SK-N-SH (cell line): ENCODE measurements around the gene VPS52. TPM values are rescaled to one million over a fixed set of nuclear protein-coding genes. Genes with fewer than 3 reads are reported as not detected.

Experiments used
- CTCF ChIA-PET: fragments of 300-600, 350-600 bp; formaldehyde crosslinking; extraction: SDS; loops from one replicate; lab custom pipeline; 2021; lab: Yijun Ruan, JAX
- POLR2A ChIA-PET: fragments of 350-600 bp; sonication (Branson Sonifier 250); formaldehyde crosslinking; extraction: SDS; loops from one replicate; lab custom pipeline; 2020; ENCODE audit warnings: antibody characterized with exemption, inconsistent platforms; lab: Yijun Ruan, JAX
- DNase-seq: peaks from one replicate; pipeline ENCODE4 v3.0.0; 2012
- H2AFZ ChIP-seq: fragments of 200-600 bp; sonication (generic); 2 replicates; pipeline ENCODE4 v1.8.1; 2016; ENCODE audit warnings: antibody characterized with exemption, mild to moderate bottlenecking, low read depth
- H3F3A ChIP-seq: fragments of 200-600 bp; sonication (generic); replicated peaks from 2 replicates; pipeline ENCODE3; 2016; ENCODE audit warnings: antibody characterized with exemption, mild to moderate bottlenecking; ENCODE audit not compliant: insufficient read depth
- H3K27ac ChIP-seq, 2 experiments: fragments of 200-500 bp in 1 of 2; fragments of 200-600 bp in 1 of 2; sonication (Bioruptor generic) in 1 of 2; sonication (generic), shearing (Covaris generic) in 1 of 2; 2 replicates each; pipeline versions ENCODE4 v1.5.1 to v1.6.1; 2014 to 2016; ENCODE audit warnings: low read depth in 2 of 2, inconsistent platforms in 1 of 2, low read length in 1 of 2, mild to moderate bottlenecking in 1 of 2, mixed read lengths in 1 of 2
- H3K27me3 ChIP-seq: fragments of 200-600 bp; sonication (generic), shearing (Covaris generic); 2 replicates; pipeline ENCODE4 v1.6.1; 2016; ENCODE audit warnings: mixed run types; ENCODE audit not compliant: insufficient read depth
- H3K36me3 ChIP-seq, 2 experiments: fragments of 200-500 bp in 1 of 2; fragments of 200-600 bp in 1 of 2; sonication (Bioruptor generic) in 1 of 2; sonication (generic) in 1 of 2; replicated peaks in 1 of 2; 2 replicates each; pipeline versions ENCODE3 to v1.5.1; 2014 to 2016; ENCODE audit warnings: low read length in 1 of 2, mild to moderate bottlenecking in 1 of 2; ENCODE audit not compliant: insufficient read depth in 2 of 2, control insufficient read depth in 1 of 2
- H3K4me1 ChIP-seq, 2 experiments: fragments of 200-500 bp in 1 of 2; fragments of 200-600 bp in 1 of 2; sonication (Bioruptor generic) in 1 of 2; sonication (generic), shearing (Covaris generic) in 1 of 2; 2 replicates each; pipeline versions ENCODE4 v1.5.1 to v1.6.1; 2014 to 2016; ENCODE audit warnings: low read depth in 1 of 2, low read length in 1 of 2, mixed run types in 1 of 2; ENCODE audit not compliant: insufficient read depth in 2 of 2, control insufficient read depth in 1 of 2
- H3K4me2 ChIP-seq: fragments of 200-600 bp; sonication (generic), shearing (Covaris generic); 2 replicates; pipeline ENCODE4 v1.6.1; 2017; ENCODE audit warnings: mixed run types
- H3K4me3 ChIP-seq, 2 experiments: fragments of 200-500 bp in 1 of 2; fragments of 200-600 bp in 1 of 2; sonication (Bioruptor generic) in 1 of 2; sonication (generic), shearing (Covaris generic) in 1 of 2; 2 replicates each; pipeline versions ENCODE4 v1.5.1 to v1.8.1; 2014 to 2016; ENCODE audit warnings: low read depth in 2 of 2, inconsistent platforms in 1 of 2, low read length in 1 of 2, mild to moderate bottlenecking in 1 of 2, mixed read lengths in 1 of 2, moderate library complexity in 1 of 2
- H3K79me2 ChIP-seq: fragments of 200-600 bp; sonication (generic); 2 replicates; pipeline ENCODE4 v1.8.1; 2017; ENCODE audit warnings: mild to moderate bottlenecking; ENCODE audit not compliant: insufficient read depth
- H3K9ac ChIP-seq: fragments of 200-600 bp; sonication (generic); 2 replicates; pipeline ENCODE4 v1.6.1; 2017; ENCODE audit warnings: mixed run types
- H3K9me2 ChIP-seq: fragments of 200-600 bp; sonication (generic); 2 replicates; pipeline ENCODE4 v1.6.1; 2017; ENCODE audit warnings: mixed run types
- H3K9me3 ChIP-seq: fragments of 200-600 bp; sonication (generic); 2 replicates; pipeline ENCODE4 v1.6.1; 2017; ENCODE audit warnings: mixed run types, mild to moderate bottlenecking, moderate library complexity
- H4K20me1 ChIP-seq: fragments of 200-600 bp; sonication (generic); 2 replicates; pipeline ENCODE4 v1.6.1; 2017; ENCODE audit warnings: mild to moderate bottlenecking, mixed run types; ENCODE audit not compliant: insufficient read depth
- CHD2 ChIP-seq: fragments of 150-350 bp; IDR thresholded peaks from 2 replicates; pipeline ENCODE4 v1.6.1; 2018; ENCODE audit warnings: low read length; ENCODE audit not compliant: partially characterized antibody
- EP300 ChIP-seq, 2 experiments: IDR thresholded peaks; 2 replicates each; pipeline versions ENCODE4 v1.4.0 to v1.6.1; 2012; ENCODE audit warnings: borderline replicate concordance in 1 of 2, low read depth in 1 of 2, low read length in 1 of 2
- EZH2phosphoT487 ChIP-seq: fragments of 200-600 bp; sonication (generic); IDR thresholded peaks from 2 replicates; pipeline ENCODE4 v1.6.1; 2017; ENCODE audit warnings: low read depth, mixed run types, mild to moderate bottlenecking, antibody characterized with exemption, moderate library complexity, borderline replicate concordance
- FOSL2 ChIP-seq: IDR thresholded peaks from 2 replicates; pipeline ENCODE4 v1.4.0; 2012; ENCODE audit warnings: low read depth, mild to moderate bottlenecking, moderate library complexity, borderline replicate concordance
- GABPA ChIP-seq: IDR thresholded peaks from 2 replicates; pipeline ENCODE4 v1.4.0; 2012; ENCODE audit warnings: low read depth, mild to moderate bottlenecking
- GATA2 ChIP-seq: sonication (generic); formaldehyde crosslinking; IDR thresholded peaks from 2 replicates; pipeline ENCODE4 v1.5.0; 2020; ENCODE audit warnings: mild to moderate bottlenecking, missing genetic modification reagents
- JUND ChIP-seq: IDR thresholded peaks from 2 replicates; pipeline ENCODE4 v1.4.0; 2012
- MAX ChIP-seq: IDR thresholded peaks from 2 replicates; pipeline ENCODE4 v1.4.0; 2012; ENCODE audit warnings: low read depth
- MEF2A ChIP-seq: IDR thresholded peaks from 2 replicates; pipeline ENCODE4 v1.4.0; 2012; ENCODE audit warnings: low read depth, borderline replicate concordance
- MXI1 ChIP-seq: IDR thresholded peaks from 2 replicates; pipeline ENCODE4 v1.6.1; 2012; ENCODE audit warnings: mild to moderate bottlenecking, low read depth, low read length, improper control_type of control experiment
- NRF1 ChIP-seq: IDR thresholded peaks from 2 replicates; pipeline ENCODE4 v1.6.1; 2012; ENCODE audit warnings: low read depth, mild to moderate bottlenecking, low read length
- PBX3 ChIP-seq: IDR thresholded peaks from 2 replicates; pipeline ENCODE4; 2012
- RAD21 ChIP-seq: IDR thresholded peaks from 2 replicates; pipeline ENCODE4 v1.6.1; 2012; ENCODE audit warnings: mild to moderate bottlenecking, low read length
- RCOR1 ChIP-seq: fragments of 150-350 bp; IDR thresholded peaks from 2 replicates; pipeline ENCODE4 v1.6.1; 2017; ENCODE audit warnings: antibody characterized with exemption, low read length
- RFX5 ChIP-seq: IDR thresholded peaks from 2 replicates; pipeline ENCODE4 v1.6.1; 2012; ENCODE audit warnings: mild to moderate bottlenecking, improper control_type of control experiment, low read length
- RXRA ChIP-seq: IDR thresholded peaks from 2 replicates; pipeline ENCODE4 v1.4.0; 2012; ENCODE audit warnings: low read depth, mild to moderate bottlenecking, borderline replicate concordance
- SIN3A ChIP-seq: IDR thresholded peaks from 2 replicates; pipeline ENCODE4 v1.6.1; 2012; ENCODE audit warnings: low read depth, mild to moderate bottlenecking, low read length, moderate library complexity, borderline replicate concordance
- SMC3 ChIP-seq: IDR thresholded peaks from 2 replicates; pipeline ENCODE4 v1.6.1; 2012; ENCODE audit warnings: low read depth, low read length, improper control_type of control experiment
- YY1 ChIP-seq: IDR thresholded peaks from 2 replicates; pipeline ENCODE4 v1.4.0; 2012; ENCODE audit warnings: low read depth, mild to moderate bottlenecking
- WGBS: methylation state at CpG from one replicate; pipeline ENCODE4 v1.1.6; 2017; ENCODE audit warnings: low lambda C conversion rate; 5-methylcytosine and 5-hydroxymethylcytosine counted together
- polyA plus RNA-seq, 3 experiments: library from polyadenylated mRNA; depleted of rRNA; stranded (reverse); fragments of >200 nt; gene quantifications; 2 replicates each; pipeline ENCODE4 v1.2.3, GENCODE V29; 2012
- TF ChIP-seq, protein P1 (sequence below): IDR thresholded peaks from 2 replicates; pipeline ENCODE4 v1.6.1; 2012; ENCODE audit warnings: mild to moderate bottlenecking, low read depth, low read length, moderate library complexity
- TF ChIP-seq, protein P2 (sequence below): IDR thresholded peaks from 2 replicates; pipeline ENCODE4 v1.4.0; 2012; ENCODE audit warnings: low read depth, borderline replicate concordance
- TF ChIP-seq, protein P3 (sequence below): fragments of 150-350 bp; IDR thresholded peaks from 2 replicates; pipeline ENCODE4 v1.6.1; 2016; ENCODE audit warnings: mild to moderate bottlenecking, low read depth, low read length

Gene VPS52
- polyA plus RNA-seq (2012; rRNA removed), result 74.0 and 90.7 TPM in 2 replicates
- polyA plus RNA-seq (2012; cell fraction: cytosol; rRNA removed), result 23.9 and 31.7 TPM in 2 replicates
- polyA plus RNA-seq (2012; cell fraction: nucleus; rRNA removed), result 206 and 352 TPM in 2 replicates

DNA sequence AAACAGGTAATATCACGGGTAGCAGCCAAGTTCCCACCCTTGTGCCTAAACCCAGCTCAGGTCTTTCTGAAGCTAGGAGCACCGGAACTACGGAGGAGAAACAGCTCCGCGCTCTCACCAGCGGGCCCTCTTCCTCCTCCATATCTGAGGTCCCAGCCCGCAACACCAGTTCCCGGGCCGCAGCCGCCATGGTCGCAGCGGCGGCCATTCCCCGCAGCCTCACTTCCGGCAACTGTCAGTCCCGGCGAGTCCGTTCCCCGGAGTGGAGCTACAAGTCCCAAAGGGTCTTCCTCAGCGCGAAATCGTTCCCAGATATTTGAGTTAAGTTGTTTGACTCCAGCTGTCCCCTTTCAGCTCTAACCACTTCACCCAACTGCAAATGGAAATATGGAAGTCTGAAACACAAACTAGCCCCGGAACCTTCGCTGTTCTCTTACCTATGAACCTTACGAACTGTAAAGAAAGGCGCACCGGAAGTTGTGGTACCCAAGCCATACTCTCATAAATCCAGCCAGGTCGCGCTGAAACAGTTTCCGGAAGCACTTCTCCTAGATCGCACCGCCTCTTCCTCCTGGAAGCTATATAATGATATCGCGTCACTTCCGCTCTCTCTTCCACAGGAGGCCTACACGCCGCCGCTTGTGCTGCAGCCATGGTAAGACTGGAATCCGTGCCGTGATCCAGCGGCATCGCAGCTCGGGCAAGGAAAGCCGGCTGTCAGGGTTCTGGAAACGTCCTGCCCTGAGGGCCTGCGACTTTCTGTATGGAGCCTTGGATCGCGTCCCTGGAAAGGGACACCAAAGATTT, at the start of gene VPS52, which contains the start of gene RPS18:
Gene VPS52, minus strand, starts transcription at position 409 of the 807 bp plus-strand sequence. Its CDS starts 201 bp downstream, at position 208.
Gene RPS18, plus strand, starts transcription at position 608 of the 807 bp plus-strand sequence. Its CDS starts 45 bp downstream, at position 653.
- DNase-seq, result peak; percentile 89
- Histone ChIP-seq H3K9me2 (no peaks in the 10 kb centered on the region), H3K9me3 (no peaks in the 10 kb centered on the region), H3K27ac (peak within 1 kb of the TSS; percentile 88 to 99), H3K27me3 (no peaks in the 10 kb centered on the region), H3F3A (peaks cover 45% of the 10 kb centered on the region), H3K9ac (peak within 1 kb of the TSS; percentile 95), H2AFZ (peak within 1 kb of the TSS; percentile 86), H4K20me1 (peaks cover 43% of the 10 kb centered on the region), H3K4me3 (peak within 1 kb of the TSS; percentile 76 to 91), H3K36me3 (peaks cover 65 to 66% of the 10 kb centered on the region in 2 experiments), H3K79me2 (peaks cover 64% of the 10 kb centered on the region), H3K4me2 (peak within 1 kb of the TSS; percentile 94), H3K4me1 (peaks cover 30 to 39% of the 10 kb centered on the region in 2 experiments; a peak in 3 of 4 replicates)
- POLR2A ChIA-PET, result interaction anchor here (0.9 to 2.2 kb wide), 15 partner anchors 9 to 300 kb away, joined by 3 to 19 read pairs (median 4); partner anchors contain the start of genes CUTA, PFDN6, RGL2 and RING1
- CTCF ChIA-PET, result interaction anchor here (1.0 to 3.5 kb wide), 7 partner anchors 8 to 284 kb away, joined by 3 to 18 read pairs (median 4); partner anchors contain the start of genes RGL2 and ZBTB22
- under 1% methylated on average over 36 of the region's 48 CpGs for WGBS
- no peak for TF ChIP-seq JUND
- no peak for TF ChIP-seq EZH2phosphoT487
- no peak; the same call in 1 of the 2 replicates for TF ChIP-seq RCOR1
- TF ChIP-seq GATA2 (CRISPR knock-in tag), result peak; percentile 7
- peak; percentile 97 for TF ChIP-seq YY1
- TF ChIP-seq GABPA, result peak; percentile 99
- peak; percentile 90 for TF ChIP-seq SIN3A
- no peak for TF ChIP-seq RXRA
- TF ChIP-seq MEF2A, result no peak; the same call in 1 of the 2 replicates
- TF ChIP-seq MAX, result peak; percentile 98
- TF ChIP-seq EP300 (IDR thresholded peaks at IDR 0.05; ENCODE audit: borderline replicate concordance in 1 of 2, low read depth in 1 of 2, low read length in 1 of 2), result no peak
- TF ChIP-seq, protein P1, sequence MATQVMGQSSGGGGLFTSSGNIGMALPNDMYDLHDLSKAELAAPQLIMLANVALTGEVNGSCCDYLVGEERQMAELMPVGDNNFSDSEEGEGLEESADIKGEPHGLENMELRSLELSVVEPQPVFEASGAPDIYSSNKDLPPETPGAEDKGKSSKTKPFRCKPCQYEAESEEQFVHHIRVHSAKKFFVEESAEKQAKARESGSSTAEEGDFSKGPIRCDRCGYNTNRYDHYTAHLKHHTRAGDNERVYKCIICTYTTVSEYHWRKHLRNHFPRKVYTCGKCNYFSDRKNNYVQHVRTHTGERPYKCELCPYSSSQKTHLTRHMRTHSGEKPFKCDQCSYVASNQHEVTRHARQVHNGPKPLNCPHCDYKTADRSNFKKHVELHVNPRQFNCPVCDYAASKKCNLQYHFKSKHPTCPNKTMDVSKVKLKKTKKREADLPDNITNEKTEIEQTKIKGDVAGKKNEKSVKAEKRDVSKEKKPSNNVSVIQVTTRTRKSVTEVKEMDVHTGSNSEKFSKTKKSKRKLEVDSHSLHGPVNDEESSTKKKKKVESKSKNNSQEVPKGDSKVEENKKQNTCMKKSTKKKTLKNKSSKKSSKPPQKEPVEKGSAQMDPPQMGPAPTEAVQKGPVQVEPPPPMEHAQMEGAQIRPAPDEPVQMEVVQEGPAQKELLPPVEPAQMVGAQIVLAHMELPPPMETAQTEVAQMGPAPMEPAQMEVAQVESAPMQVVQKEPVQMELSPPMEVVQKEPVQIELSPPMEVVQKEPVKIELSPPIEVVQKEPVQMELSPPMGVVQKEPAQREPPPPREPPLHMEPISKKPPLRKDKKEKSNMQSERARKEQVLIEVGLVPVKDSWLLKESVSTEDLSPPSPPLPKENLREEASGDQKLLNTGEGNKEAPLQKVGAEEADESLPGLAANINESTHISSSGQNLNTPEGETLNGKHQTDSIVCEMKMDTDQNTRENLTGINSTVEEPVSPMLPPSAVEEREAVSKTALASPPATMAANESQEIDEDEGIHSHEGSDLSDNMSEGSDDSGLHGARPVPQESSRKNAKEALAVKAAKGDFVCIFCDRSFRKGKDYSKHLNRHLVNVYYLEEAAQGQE, result peak; percentile 71; the same call in 1 of the 2 replicates
- TF ChIP-seq CHD2, result peak; percentile 66
- TF ChIP-seq FOSL2, result no peak
- no peak for TF ChIP-seq RAD21
- peak; percentile 93 for TF ChIP-seq MXI1
- TF ChIP-seq, protein P2, sequence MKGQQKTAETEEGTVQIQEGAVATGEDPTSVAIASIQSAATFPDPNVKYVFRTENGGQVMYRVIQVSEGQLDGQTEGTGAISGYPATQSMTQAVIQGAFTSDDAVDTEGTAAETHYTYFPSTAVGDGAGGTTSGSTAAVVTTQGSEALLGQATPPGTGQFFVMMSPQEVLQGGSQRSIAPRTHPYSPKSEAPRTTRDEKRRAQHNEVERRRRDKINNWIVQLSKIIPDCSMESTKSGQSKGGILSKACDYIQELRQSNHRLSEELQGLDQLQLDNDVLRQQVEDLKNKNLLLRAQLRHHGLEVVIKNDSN, result 0 out of 2 replicates have a peak, but pooled peaks have one; percentile 38
- TF ChIP-seq, protein P3, sequence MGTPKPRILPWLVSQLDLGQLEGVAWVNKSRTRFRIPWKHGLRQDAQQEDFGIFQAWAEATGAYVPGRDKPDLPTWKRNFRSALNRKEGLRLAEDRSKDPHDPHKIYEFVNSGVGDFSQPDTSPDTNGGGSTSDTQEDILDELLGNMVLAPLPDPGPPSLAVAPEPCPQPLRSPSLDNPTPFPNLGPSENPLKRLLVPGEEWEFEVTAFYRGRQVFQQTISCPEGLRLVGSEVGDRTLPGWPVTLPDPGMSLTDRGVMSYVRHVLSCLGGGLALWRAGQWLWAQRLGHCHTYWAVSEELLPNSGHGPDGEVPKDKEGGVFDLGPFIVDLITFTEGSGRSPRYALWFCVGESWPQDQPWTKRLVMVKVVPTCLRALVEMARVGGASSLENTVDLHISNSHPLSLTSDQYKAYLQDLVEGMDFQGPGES, result 0 out of 2 replicates have a peak, but pooled peaks have one; percentile 0
- TF ChIP-seq SMC3, result no peak
- TF ChIP-seq NRF1, result no peak
- no peak for TF ChIP-seq RFX5
- peak; percentile 83 for TF ChIP-seq PBX3
